Measurements from ENCODE around the gene DPP6.
"Not testable (repeated sequence)": the region's sequence is repeated elsewhere in the genome, so short reads cannot be mapped to it uniquely, and the experiment has no call there.

Gene DPP6

GRCh38 chr7:154916856-154917807, 864.9 kb downstream of the DPP6 start:
- no peak for DNase-seq (ENCODE audit: low read depth in 2 of 2, low spot score in 1 of 2)

GRCh38 chr7:154917808-154918160, 865.6 kb downstream of the DPP6 start:
- DNase-seq (ENCODE audit: low read depth in 2 of 2, low spot score in 1 of 2), result no peak

- DNase-seq (ENCODE audit: low read depth in 2 of 2, low spot score in 1 of 2), result no peak
These were observed 866.1 kb downstream of the DPP6 start for GRCh38 chr7:154918266-154918665.

GRCh38 chr7:154918741-154919140, 866.5 kb downstream of the DPP6 start:
- DNase-seq (ENCODE audit: low read depth in 2 of 2, low spot score in 1 of 2), result no peak

GRCh38 chr7:154919344-154920225, 867.4 kb downstream of the DPP6 start:
- DNase-seq (ENCODE audit: low read depth in 2 of 2, low spot score in 1 of 2), result no peak

GRCh38 chr7:154922472-154922871, 870.3 kb downstream of the DPP6 start:
- not testable (repeated sequence) for DNase-seq (ENCODE audit: low read depth in 2 of 2, low spot score in 1 of 2)

- peak; percentile 50 to 67 for DNase-seq (ENCODE audit: low read depth in 2 of 2, low spot score in 1 of 2)
These were observed 875.5 kb downstream of the DPP6 start for GRCh38 chr7:154927624-154928125.

GRCh38 chr7:154928136-154929005, 876.2 kb downstream of the DPP6 start:
- no peak for DNase-seq (ENCODE audit: low read depth in 2 of 2, low spot score in 1 of 2)

- DNase-seq (ENCODE audit: low read depth in 2 of 2, low spot score in 1 of 2), result no peak
These were observed 877.0 kb downstream of the DPP6 start for GRCh38 chr7:154929006-154929726.

- no peak for DNase-seq (ENCODE audit: low read depth in 2 of 2, low spot score in 1 of 2)
These were observed 879.7 kb downstream of the DPP6 start for GRCh38 chr7:154931906-154932305.

- DNase-seq (ENCODE audit: low read depth in 2 of 2, low spot score in 1 of 2), result not testable (repeated sequence)
These were observed 882.3 kb downstream of the DPP6 start for GRCh38 chr7:154934353-154934952.

- DNase-seq (ENCODE audit: low read depth in 2 of 2, low spot score in 1 of 2), result no peak
These were observed 885.6 kb downstream of the DPP6 start for GRCh38 chr7:154937837-154938236.

- DNase-seq (ENCODE audit: low read depth in 2 of 2, low spot score in 1 of 2), result no peak
These were observed 890.5 kb downstream of the DPP6 start for GRCh38 chr7:154942691-154943090.

Data from stimulated activated CD8-positive, alpha-beta memory T cell treated with anti-CD3 and anti-CD28 coated beads, Interleukin-4, amount 100 ng/mL, for 4 hours (primary cell).